Measurements from ENCODE around the gene SMAGP.
"Not testable (repeated sequence)": the region's sequence is repeated elsewhere in the genome, so short reads cannot be mapped to it uniquely, and the experiment has no call there.

The SMAGP gene, protein sequence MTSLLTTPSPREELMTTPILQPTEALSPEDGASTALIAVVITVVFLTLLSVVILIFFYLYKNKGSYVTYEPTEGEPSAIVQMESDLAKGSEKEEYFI

DNA sequence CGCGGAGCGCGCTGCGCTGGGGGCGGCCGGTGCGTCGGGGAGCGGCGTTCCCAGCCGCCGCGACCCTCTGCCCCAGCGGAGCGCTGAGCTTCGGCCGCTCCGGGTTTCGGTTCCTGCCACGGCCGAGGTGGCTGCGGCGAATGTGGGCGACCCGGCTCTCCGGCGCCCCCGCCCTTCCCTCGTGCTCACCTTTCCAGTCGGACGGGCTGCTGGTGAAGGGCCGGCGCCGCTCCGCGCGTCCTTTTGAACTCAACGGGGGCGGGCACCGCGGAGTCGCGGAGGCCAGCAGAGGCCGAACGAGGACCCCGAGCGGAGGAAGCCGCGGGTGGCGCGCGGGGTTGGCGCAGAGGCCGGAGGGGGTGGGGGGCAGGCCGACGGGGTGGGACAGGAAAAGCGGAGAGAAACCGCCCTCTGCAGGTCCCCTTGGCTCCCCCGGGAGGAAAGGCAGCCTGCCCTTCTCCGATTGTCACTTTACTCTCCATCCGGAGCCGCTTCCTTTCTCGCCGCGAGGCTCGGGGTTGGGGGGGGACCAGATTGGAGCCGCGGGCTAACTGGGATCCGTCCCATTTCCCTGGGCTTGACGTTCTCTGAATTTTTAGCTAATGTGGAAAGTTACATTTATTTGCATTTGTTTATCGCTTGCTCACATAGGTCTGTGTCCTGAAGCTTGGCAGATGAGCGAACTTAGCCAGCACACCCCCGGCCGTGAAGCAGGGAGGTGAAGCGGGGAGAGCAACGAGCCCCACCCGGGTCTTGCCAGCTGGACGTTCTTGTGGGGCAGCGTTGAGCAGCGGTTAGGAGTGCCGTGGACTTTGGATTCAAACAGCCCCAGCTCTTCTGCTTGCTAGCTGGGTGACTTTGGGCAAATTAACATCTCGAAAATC is at the start of gene SMAGP:
Gene SMAGP, minus strand, starts transcription at position 349 of the 884 bp plus-strand sequence. CDS start 1,137 bp downstream, outside the sequence.
- DNase-seq = no peak

DNA sequence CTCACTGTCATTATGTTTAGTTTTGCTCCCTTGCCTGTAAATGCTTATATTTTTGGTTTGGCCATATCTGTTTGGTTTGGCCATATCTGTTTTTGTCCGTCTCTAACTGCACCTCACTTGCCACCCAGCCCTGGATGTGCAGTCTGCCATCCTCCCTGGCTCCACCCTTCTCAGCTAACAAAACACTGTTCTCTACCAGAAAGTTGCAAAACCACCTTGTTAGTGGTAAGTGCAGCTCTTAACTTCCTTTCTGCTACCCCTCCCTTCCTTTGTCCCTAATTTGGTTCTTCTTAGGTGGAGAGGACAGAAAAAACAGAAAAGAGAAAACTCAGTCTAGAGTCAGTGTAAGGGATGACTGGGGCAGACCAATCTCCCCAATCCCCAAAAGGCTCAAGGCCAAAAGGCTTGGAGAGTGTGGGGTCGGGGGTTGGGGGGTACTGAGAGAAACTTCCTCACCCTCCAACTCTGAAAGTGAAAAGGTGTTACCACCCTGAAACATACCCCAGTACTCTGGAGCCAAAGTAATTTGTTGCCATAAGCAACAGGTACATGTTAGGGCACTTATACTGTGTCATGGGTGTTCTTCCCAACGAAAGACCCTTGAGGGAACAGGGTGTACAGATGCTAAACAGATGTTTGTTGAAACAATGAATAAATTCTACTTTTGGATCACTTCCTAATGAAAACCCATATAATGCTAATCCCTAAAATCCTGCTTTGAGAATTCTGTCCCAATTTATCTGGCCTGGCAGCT is 48.8 kb upstream of the SMAGP start:
- no peak for DNase-seq

DNA sequence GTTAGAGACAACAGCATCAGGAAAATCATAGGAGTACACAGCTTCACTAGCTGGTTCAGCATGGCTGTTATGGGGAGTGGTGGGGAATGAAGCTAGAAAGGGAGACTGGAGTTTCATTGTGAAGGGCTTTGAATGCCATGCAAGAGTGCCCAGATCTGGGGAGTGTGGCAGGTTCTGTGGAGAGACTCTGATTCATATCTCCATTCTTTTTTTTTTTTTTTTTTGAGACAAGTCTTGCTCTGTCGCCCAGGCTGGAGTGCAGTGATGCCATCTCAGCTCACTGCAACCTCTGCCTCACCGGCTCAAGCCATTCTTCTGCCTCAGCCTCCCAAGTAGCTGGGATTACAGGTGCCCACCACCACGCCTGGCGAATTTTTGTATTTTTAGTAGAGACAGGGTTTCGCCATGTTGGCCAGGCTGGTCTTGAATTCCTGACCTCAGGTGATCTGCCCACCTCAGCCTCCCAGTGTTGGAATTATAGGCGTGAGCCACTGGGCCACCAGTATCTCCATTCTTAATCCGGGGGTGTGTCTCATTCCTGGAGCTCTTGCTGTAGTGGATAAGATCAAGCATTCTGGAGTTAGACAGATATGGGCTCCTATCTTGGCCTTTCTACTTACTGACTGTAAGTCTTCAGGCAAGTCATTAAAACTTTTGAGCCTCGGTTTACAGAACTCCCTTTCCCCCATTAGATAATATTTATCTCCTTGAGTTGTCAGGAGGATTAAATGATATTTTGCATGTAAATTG is 48.0 kb upstream of the SMAGP start:
- not testable (repeated sequence) for DNase-seq

DNA sequence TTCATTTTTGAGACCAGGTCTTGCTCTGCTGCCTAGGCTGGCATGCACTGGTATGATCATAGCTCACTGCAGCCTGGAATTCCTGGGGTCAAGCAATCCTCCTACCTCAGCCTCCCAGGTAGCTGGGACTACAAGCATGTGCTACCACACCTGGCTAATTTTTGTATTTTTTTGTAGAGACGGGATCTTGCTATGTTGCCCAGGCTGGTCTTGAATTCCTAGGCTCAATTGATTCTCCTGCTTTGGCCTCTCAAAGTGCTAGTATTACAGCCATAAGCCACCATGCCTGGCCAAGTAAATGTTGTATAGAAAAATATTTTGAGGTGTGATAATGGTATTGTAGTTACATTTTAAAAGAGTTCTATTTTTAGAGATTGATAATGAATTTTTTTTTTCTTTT is 41.2 kb upstream of the SMAGP start:
- no peak for DNase-seq

DNA sequence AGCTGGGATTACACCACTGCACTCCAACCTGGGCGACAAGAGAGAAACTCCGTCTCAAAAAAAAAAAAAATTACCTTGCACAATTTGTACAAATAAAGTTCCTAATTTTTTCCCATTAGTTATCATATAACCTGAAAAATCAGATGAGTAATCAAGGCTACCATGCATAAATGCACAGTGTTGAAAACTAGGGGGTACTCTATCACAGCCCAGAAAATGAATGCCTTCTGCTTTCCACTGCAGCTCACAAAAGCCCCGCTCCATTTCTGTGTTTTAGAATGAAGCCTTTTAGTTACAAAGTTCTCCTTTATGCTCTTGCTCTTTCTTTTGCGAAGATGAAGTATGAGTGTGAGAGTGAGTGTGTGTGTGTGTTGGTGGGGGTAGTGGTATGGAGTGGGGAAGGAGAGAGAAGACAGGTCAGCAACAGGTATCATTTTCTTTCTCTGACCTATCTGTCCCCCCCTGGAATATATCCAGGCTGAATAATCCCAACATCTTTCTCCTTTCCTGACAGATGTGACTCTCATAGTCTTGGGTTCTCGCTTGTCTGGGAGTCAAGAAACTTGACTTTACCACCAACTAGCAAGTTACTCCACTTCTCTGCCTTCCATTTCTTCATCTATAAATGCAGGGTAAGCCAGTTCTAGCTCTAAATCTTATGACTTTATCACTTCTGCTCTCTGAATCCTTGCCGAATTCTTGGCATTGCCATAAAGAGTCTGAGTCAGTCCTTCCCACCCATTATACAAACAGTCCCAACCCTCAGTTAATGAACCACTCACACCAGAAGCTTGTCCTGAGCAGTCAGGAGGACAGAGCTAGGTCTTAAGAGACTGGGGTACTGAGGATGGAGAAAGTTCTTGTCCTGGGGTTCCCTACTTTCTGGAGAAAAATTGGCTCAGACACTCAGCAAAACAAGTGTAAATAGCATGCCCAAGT is 37.7 kb upstream of the SMAGP start:
- no peak for DNase-seq

DNA sequence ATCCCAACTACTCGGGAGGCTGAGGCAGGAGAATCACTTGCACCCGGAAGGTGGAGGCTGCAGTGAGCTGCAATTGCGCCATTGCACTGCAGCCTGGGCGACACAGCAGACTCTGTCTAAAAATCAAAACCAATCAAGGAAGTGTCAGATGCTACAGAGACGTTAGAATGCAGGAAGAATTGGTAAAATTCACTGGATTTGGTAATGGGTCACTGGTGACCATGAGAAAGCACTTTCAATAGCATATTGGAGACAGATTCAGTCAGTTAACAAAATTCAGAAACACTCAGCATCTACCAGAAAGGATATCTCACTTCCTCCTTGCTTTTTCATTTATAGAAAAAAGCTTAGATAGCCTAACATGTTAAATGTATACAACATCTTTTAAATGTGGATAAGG is 36.3 kb upstream of the SMAGP start:
- no peak for DNase-seq

DNA sequence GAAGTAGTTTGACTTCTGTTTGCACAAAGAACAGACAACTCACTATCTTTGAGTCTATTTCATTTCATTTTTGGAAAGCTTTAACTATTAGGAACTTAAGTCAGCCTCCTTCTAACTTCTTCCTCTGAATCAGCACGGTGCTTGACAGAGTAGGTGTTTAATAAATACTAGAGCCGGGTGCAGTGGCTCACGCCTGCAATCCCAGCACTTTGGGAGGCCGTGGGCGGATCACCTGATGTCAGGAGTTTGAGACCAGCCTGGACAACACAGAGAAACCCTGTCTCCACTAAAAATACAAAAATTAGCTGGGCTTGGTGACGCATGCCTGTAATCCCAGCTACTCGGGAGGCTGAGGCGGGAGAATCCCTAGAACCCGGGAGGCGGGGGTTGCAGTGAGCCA is 30.6 kb upstream of the SMAGP start:
- DNase-seq = not testable (repeated sequence)

DNA sequence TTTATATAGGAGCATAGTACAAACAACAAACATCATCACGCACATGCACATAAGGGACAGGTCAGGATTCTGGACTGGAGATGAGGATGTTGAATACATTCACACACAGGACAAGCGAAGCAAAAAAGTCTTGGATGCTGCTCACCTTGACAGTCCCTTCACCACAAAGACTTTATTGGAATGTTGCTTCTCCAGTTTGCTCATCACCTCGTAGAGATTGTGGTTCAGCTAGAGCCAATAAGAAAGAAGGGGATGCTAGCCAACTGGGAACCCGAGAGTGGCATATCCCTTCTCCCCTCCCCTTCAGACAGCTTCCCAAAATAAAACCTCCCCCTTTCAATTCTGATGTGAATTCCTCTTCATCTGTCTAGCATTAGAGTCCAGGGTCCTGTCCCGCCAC is 25.4 kb upstream of the SMAGP start:
- no peak for DNase-seq

DNA sequence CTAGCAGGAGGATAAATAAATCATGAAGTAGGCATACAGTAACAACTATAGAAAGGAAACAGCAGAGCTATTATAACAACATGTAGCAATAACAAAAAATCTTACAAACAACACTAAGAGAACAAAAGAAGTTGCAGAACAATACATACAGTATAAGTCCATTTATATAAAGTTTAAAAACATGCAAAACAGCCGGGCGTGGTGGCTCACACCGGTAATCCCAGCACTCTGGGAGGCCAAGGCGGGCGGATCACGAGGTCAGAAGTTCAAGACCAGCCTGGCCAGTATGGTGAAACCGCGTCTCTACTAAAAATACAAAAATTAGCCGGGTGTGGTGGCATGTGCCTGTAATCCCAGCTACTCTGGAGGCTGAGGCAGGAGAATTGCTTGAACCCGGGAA is 23.9 kb upstream of the SMAGP start:
- DNase-seq = not testable (repeated sequence)

DNA sequence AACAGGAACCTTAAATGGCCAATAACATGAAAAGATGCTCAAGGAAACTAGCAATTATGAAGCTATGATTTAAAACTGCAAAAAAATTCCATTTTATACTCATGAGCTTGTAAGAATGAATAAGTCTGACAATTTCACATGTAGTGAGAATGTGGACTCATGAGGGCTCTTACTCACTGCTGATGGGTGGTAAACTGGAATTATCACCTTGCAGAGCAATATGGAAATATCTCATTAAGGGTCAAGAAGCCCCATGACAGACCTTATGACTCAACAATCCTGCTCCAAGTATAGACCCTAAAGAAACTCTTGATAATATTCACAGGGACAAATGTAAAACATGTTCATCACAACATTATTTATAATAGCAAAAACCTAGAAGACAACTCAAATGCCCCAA is 23.5 kb upstream of the SMAGP start:
- DNase-seq = no peak

DNA sequence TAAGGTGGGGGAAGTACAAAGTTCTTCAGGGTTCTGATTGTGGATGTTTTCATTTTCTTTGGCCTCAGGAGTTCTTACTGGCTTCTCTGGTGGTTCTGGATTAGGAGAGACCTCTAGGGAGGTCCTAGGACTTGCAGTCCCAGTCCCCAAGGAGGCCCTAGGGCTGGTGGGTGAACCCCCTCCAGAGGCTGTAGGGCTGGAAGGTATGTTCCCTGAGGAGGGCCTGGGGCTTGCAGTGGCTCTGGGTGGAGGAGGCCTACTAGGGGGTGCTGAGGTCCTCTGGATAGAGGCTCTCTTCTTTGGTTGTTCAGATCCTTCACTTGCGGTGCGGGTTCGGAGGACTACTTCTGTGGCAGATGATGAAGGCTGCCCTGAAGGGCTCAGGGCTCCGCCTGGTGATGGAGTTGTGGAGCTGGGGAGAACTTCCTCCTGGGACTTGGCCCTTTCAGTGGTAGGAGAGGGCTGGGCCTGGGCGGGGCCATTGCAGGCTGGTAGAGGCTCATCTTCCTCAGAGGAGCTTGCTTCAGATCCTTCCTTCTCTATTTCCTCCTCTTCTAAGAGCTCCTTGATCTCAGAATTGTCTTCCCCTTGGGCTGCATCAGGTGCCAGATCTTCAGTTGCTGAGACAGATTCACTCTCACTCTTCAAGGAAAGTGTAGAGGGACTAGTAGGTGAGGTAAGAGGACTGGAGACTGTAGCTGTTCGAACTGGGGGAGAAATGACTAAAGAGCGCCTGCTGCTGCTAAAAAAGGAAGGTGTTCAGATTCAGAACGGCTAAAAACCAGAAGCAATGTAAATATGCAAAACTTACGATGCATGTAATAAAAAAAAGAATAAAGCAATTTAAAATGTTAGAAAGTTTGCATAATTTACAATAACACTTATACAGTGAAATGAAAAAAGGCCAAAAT is 21.6 kb upstream of the SMAGP start:
- not testable (repeated sequence) for DNase-seq

DNA sequence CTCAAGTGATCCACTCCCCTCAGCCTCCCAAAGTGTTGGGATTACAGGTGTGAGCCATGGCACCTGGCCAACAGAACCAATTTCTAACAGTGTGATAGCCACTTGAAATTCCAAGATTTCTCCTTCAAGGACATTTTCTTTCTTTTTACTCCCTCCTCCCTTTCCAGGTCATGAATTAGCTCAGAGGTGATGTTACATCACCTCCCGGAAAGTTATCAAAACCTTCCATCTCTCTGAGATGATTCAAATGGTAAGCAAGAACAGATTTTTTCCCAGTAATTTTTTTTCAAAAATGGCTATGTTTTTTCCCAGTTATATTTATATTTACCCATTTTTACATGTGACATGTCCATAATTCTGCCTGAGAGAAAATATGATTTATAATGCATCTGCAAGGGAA is 15.6 kb upstream of the SMAGP start:
- no peak for DNase-seq

DNA sequence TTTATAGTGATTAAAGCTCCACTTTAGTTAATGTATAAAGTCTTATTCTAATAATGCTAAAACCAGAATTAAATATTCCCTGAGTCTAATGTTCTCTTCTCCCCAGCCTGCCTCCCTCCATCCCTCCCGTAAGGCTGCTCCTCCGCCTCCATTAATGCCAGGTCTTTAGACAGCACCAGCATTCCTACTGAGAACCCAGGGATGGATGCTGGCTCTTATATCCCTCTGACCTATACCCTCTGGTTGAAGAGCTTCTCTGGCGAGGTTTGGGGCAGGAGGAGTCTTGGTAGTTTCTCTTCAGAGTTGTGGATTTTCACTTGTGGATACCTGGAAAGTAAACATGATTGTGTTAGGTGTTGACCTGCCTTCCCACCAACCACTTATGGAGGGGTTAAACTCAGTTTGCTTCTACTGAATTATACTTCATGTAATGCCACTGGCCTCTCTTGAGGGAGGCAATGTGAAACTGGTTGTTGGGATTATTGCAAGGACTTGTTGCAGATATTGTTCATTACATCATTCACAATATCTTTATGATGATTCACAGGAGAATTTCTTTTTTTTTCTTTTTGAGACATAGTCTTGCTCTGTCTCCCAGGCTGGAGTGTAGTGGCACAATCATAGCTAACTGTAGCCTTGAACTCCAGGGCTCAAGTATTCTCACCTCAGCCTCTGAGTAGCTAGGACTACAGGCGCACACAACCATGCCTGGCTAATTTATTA is 11.1 kb upstream of the SMAGP start:
- no peak for DNase-seq

DNA sequence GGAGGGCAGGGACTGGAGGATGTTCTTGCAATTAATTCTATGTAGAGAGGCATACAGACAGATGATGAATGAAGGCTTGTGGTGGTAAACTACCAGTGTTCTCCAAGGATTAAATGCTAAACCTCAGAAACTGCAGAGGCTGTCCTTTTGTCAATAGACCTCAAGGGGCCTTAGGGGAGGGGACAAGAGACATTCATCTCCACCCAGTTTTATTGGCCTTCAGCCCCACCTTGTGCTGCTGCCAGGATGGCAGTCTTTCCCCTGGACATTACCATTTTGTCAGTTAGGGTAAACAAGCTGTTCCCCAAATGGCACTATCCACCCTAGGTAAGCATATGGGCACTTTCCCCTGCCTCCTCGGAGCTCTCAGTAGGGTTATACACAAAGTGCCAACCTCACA is 4.9 kb upstream of the SMAGP start:
- DNase-seq = no peak

DNA sequence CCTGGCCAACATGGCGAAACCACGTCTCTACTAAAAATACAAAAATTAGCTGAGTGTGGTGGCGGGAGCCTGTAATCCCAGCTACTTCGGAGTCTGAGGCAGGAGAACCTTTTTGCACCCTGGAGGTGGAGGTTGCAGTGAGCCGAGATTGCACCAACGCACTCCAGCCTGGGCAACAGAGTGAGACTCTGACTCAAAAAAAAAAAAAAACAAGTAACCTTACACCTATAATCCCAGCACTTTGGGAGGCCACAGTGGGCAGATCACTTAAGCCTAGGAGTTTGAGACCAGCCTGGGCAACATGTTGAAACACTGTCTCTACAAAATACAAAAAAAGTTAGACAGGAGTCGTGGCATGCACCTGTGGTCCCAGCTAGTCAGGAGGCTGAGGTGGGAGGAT is 2.6 kb upstream of the SMAGP start:
- not testable (repeated sequence) for DNase-seq

DNA sequence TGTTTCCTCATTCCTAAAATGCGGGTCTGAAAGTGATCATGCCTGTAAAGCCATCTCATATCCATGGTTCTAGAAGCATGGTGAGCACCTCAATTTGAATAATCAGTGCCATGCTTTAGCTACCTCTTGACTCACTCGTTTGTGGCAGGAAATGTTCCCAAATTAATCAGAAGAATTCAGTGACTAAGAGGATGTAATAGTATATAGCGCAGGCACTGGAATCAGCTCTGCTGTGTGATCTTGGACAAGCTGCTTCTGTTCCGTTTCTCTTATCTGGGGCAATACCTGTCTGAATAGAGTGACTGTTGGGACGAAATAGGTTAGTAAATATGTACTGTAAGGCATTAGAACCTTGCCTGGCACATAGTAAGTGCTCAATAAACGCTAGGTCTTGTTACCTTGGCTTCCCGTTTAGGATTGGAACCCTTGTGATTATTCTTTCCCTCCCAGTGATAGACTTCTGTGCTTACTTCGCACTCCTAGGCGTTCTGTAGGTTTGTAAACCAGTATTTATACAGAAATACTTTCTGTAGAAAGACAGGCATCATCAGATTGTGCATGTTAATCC is 820 bp upstream of the SMAGP start:
- DNase-seq = no peak

DNA sequence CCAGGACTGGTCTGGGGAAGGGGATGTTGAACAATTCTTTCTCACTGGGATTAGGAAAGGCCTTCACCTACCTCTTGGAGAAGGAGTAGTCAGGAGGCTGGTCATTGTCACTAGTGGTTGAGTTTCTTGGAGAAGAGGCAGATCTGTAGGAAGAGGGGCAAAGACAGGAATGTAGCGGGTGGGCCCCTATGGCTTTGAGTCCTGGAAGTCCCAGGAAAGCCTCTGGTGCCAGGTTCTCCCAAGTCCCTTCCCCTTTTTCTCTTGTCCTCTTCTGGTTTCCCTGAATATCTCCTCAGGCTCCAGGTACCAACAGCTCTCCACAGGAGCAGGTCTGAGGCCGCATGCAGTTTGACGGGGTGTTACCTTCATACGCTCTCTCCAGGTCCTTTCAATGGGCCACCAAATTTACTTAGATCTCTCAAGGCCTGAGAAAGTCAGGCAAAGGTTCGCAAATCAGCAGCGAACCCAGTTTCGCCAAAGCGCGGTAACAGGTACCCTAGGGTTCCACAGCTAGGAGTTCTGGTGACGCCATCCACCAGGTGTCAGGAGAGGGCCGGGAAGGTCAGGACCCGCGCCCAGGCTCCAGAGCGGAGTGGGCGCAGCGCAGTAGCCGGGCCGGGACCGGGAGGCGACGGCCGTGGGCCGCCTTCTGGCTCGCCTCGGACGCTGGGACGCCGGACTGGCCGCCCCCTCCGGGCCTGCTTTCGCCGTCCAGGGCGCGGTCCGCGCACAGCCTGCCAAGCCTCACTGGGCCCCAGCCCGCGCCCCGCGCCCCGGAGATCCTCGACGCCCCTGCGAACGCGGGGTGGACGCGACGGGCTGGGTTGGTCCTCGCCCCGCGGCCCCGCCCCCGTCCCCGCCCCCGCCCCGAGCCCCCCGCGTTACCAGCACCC is 795 bp downstream of the SMAGP start:
- DNase-seq = peak; percentile 26

DNA sequence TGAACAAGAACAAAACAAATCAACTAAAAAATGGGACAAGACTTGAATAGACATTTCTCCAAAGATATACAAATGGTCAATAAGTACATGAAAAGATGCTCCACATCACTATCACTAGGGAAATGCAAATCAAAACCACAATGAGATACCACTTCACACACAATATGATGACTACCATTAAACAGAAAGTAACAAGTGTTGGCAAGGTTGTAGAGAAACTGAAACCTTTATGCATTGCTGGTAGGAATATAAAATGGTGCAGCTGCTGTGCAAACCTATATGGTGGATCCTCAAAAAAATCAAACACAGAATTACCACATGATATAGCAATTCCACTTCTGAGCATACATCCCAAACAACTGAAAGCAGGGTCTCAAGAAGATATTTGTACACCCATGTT is 5.2 kb downstream of the SMAGP start:
- DNase-seq = no peak

DNA sequence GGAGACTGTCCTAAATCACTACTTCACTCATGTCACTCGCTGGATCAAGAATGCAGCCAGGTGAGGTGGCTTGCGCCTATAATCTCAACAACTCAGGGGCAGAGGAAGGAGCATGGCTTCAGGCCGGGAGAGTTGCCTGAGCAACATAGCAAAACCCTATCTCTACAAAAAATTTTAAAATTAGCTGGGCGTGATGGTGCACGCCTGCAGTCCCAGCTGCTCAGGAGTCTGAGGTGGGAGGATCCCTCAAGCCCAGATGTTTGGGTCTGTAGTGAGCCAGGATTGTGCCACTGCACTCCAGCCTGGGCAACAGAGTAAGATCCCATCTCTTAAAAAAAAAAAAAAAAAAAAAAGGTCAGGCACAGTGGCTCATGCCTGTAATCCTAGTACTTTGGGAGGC is 5.9 kb downstream of the SMAGP start:
- no peak for DNase-seq

All from NCI-H1092 (cell line).